Activated CD4-positive, alpha-beta T cell treated with anti-CD3 and anti-CD28 coated beads, Interleukin-2, amount 50 U/mL, for 48 hours (primary cell): ENCODE results near the gene MIPOL1.
"Not testable (repeated sequence)": the region's sequence is repeated elsewhere in the genome, so short reads cannot be mapped to it uniquely, and the experiment has no call there.

ENCODE experiments used
- DNase-seq, 2 experiments: peaks; one replicate each; pipeline ENCODE4 v3.0.0-alpha.2; 2020

Gene MIPOL1

DNA sequence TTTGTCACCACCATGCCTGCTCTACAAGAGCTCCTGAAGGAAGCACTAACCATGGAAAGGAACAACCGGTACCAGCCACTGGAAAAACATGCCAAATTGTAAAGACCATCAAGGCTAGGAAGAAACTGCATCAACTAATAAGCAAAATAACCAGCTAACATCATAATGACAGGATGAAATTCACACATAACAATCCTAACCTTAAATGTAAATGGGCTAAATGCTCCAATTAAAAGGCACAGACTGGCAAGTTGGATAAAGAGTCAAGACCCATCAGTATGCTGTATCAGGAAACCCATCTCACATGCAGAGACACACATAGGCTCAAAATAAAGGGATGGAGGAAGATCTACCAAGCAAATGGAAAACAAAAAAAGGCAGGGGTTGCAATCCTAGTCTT, 97.5 kb downstream of the MIPOL1 start:
- not testable (repeated sequence) for DNase-seq

GRCh38 chr14:37311252-37311651, 113.5 kb downstream of the MIPOL1 start:
- no peak for DNase-seq

DNA sequence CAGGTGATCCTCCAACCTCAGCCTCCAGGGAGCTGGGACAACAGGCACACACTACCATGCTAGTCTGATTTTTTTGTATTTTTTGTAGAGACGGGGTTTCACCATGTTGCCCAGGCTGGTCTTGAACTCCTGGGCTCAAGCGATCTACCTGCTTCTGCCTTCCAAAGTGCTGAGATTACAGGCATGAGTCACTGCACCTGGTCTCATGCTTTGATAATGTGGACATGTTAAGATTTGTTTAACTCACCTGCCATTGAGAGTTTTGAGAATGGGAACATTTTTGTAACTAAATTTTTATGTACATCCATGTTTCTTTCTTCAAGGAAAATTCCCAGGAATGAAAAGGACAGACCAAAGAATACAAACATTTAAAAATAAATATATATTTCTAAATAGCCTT, 121.2 kb downstream of the MIPOL1 start:
- DNase-seq = no peak

DNA sequence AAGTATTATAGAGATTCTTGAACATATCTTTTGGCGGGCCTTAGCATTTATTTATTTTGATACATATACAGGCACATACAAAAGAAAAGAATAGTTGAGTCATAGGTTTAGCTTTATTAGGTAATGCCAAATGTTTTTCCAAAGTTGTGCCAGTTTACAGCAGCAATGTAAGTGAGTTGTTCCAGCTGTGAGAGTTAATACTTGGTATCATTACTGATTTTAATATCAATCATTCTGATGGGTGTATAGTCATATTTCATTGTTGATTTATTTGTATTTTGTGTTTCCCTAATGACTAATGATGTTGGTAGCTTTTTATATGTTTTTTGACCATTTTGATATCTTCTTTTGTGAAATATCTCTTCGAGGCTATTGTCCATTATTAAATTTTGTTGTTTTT, 122.4 kb downstream of the MIPOL1 start:
- no peak for DNase-seq

DNA sequence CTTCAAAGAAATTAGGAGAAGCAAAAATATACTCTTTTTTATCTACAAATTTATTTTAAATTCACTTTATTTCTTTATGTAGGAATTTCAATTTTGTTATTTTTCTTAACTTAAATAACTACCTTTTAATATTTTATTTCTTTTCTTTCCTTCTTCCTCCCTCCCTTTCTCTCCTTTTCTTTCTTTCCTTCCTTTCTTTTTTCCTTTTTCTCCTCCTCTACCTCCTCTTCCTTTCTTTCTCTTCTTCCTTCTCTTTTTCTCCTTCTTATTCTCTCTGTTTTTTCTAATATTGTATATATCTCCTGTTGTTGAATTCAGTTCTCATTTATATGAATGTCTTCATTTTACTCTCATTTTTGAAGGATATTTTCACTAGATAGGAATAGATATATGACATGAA, 127.6 kb downstream of the MIPOL1 start:
- DNase-seq = no peak

DNA sequence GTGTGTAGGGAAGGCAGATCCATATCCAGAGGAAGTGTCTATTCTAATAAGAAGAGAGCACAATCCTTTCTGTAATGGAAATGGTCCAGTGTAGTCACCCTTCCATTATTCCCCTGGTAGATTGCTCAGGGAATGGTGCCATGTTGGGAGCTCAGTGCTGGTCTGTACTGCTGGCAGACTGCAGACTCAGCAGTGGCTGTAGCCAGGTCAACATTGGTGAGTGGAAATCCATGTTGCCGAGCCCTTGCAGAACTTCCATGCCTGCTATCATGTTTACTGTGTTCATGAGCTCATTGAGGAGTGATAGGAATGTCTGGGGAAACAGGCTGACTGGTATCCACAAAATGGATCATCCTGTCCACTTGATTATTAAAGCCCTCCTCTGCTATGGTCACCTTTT, 128.7 kb downstream of the MIPOL1 start:
- no peak for DNase-seq

- DNase-seq = not testable (repeated sequence)
Measured at GRCh38 chr14:37327933-37328332, 130.2 kb downstream of the MIPOL1 start.

DNA sequence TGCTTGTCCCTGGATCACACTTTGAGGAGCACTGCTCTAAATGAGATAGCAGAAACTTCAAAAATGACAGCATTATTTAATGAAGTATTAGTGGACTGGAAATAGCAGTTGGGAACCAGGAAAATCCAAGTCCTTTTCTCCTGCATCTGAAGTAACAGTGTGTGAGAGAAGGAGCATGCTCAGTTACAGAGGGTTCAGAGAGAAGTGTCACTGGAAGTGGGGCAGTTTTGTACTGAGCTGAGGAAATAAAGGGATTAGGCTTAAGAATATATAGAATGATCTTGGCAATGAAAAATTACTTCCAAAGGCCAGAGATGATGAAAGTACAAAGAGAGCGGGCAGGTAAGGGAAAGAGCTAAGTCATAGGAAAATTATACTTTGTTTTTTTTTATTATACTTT, 130.9 kb downstream of the MIPOL1 start:
- DNase-seq = no peak

GRCh38 chr14:37329189-37330001, 131.7 kb downstream of the MIPOL1 start:
- no peak for DNase-seq

GRCh38 chr14:37330910-37331309, 133.2 kb downstream of the MIPOL1 start:
- DNase-seq = no peak

DNA sequence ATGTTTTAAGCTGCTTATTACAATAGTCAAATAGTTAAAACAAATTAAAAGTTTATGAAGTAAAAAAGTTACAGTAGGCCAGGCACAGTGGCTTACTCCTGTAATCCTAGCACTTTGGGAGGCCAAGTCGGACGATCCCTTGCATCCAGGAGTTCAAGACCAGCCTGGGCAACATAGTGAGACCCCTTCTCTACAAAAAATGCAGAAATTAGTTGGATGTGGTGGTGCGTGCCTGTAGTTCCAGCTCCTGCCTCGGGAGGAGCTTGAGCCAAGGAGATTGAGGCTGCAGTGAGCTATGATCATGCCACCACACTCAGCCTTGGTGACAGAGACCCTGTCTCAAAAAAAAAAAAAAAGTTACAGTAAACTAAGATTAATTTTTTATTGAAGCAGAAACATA, 142.6 kb downstream of the MIPOL1 start:
- DNase-seq = no peak

DNA sequence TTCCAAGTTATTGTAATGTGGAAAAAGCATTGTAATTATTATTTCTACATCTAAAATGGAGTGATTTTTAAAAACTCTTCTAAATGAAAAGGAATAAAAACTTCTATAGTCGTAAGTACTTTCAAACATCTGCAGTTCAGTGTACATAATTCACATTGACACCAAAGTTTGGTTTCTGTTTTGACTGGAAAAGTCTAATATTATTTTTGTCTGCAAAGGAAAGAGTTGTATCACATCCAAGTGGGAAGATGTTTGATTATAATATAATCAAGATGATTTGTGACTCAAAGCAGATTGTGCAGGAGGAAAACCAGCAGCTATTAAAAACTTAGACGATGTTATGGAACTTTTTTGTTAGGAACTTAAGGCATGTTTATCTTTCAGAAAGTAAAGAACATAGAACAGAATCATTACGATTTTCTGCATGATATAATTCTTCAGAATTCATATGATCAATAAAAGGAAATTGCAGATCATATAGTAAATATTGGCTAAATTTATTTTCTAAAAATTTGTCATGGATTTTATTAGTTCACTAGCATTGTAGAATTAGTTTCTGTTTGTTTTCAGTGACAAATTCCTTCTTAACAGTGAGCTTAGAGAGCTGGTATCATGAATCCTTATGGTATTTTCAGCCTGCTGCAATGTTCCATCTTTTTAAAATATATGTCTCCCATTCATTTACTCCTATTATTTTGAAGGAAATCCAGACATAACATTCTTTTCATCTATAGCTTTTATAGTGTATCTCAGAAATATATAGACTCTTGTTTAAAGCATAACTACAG, 145.8 kb downstream of the MIPOL1 start:
- DNase-seq = no peak

GRCh38 chr14:37363661-37364060, 165.9 kb downstream of the MIPOL1 start:
- no peak for DNase-seq

DNA sequence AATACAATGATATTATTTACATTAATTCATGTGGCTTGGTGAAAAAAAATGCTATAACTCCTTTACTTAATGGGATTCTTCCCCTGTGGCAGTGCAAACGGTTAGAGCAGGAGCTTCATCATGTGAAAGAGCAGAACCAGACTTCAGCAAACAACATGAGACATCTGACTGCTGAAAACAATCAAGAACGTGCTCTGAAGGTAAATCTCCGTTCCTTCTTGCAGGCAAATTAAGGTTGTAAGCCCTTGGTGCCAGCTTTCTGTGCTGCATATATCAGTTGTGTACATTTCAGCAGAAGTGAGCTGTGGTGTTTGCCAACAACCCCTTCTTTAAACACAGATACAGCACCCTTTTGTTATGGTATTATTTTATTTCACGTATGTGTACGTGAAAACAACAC, 171.7 kb downstream of the MIPOL1 start:
- no peak for DNase-seq

DNA sequence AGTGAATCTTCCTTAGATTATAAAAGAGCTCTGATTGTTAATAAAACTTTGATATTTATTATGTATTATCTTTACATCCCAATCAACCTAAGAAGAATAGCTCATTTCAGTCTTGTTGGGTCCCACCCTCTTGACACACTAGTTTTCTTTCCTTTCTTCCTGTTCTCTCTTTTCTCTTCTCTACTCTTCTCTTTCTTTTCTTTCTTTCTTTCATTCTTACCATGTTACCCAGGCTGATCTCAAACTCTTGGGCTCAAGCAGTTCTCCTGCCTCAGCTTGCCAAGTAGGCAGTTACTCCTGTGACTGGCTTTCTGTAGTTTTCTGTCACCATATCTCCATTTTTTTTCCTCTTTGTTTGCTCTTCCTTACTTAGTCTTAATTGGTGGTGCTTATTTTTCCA, 177.8 kb downstream of the MIPOL1 start:
- DNase-seq = no peak

GRCh38 chr14:37376944-37377609, 179.3 kb downstream of the MIPOL1 start:
- DNase-seq = no peak

GRCh38 chr14:37384870-37385596, 187.3 kb downstream of the MIPOL1 start:
- DNase-seq = no peak

DNA sequence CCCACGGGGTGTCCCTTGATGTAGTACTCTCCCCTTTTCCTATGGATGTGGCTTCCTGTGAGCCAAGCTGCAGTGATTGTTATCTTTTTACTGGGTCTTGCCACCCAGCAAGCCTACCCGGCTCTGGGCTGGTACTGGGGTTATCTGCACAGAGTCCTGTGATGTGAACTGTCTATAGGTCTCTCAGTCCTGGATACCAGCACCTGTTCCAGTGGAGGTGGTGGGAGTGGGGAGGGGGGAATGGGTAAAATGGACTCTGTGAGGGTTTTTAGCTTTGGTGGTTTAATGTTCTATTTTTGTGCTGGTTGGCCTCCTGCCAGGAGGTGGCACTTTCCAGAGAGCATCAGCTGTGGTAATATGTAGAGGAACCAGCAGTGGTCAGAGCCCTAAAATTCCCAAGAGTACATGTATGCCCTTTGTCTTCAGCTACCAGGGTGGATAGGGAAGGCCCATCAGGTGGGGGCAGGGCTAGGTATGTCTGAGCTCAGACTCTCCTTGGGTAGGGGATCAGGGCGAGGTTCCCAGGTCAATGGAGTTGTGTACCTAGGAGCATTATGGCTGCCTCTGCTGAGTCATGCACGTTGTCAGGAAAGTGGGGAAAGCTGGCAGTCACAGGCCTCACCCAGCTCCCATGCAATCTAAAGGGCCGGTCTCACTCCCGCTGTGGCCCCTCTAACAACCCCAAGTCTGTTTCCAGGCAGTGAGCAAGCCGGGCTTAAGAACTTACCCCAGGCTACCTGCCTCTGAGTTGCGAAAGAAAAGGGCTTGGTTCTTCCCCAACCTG, 199.6 kb downstream of the MIPOL1 start:
- not testable (repeated sequence) for DNase-seq

- DNase-seq = no peak
Measured at GRCh38 chr14:37397941-37398215, 200.1 kb downstream of the MIPOL1 start.

DNA sequence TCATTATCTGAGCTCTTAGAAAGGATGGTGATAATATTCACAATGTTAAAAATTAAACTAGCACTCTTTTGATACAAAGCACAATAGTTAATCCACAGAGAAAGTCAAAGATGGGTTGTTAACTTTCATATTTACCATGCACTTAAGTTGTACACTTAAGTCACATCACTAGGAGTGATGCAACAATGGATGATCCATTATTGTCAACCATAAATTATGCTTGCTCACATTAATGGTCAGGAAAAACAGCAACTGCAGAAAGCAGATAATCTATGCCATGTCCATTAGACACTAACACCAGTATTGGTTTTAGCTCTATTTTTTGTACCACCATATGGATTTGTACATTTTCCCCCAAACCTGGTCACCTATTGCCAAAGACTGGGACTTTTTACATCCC, 201.8 kb downstream of the MIPOL1 start:
- no peak for DNase-seq

DNA sequence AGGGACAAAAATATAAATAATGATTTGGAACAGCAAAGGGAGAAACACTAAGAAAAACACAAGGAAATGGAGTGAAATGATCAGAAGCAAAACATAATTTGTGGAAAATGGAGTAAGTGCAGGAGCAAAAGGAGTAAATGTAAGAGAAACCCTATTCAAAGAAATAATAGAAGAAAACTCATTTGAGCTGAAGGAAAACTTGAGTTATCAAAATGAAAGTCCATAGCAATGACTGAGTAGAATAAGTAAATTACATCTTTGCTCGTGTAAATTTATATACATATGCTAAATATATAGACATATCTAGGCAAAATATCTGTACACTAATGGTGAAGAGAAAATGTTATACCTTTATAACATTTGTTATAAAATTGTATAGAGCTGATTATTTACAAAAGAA, 203.4 kb downstream of the MIPOL1 start:
- DNase-seq = no peak

- no peak for DNase-seq
Measured at GRCh38 chr14:37403626-37404025, 205.9 kb downstream of the MIPOL1 start.

DNA sequence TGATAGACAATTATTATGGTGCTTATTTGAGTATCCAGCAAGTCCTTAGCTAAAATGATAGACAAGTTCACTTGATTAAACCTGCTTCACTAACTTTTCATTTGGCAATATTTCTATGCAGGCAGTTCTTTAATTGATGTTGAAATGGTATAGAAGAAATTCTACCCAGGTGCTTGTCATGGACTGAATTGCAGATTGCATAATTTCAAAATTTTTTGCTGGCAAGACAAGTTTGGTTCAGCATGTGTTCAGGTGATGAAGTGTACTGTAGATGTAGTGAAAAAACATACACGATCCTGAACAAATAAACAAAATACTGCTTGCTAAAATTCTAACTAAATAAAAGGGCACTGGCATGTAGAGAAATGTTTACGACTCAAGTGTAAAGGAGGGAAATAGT, 208.4 kb downstream of the MIPOL1 start:
- DNase-seq = no peak
